Liver (tissue), 9 donors: Measurements from ENCODE around the gene CRYBA1. TPM values are rescaled to one million over a fixed set of nuclear protein-coding genes. Genes with fewer than 3 reads are reported as not detected.

Experiments used
- DNase-seq: peaks from one replicate; pipeline ENCODE4 v3.0.0-alpha.2; 2017; ENCODE audit warnings: low spot score
- H3K27ac ChIP-seq, 2 donors: one replicate each; pipeline ENCODE4 v1.7.0; 2013; ENCODE audit warnings: inconsistent platforms in 2 of 2, low read length in 2 of 2, control low read depth in 1 of 2, low read depth in 1 of 2, mild to moderate bottlenecking in 1 of 2
- H3K27me3 ChIP-seq, 4 donors: one replicate each; pipeline versions ENCODE4 v1.6.1 to v1.7.0; 2013; ENCODE audit warnings: low read length in 3 of 4, inconsistent platforms in 1 of 4, mild to moderate bottlenecking in 1 of 4, moderate library complexity in 1 of 4; ENCODE audit not compliant: control insufficient read depth in 4 of 4, insufficient read depth in 4 of 4
- H3K36me3 ChIP-seq, 4 donors: one replicate each; pipeline versions ENCODE4 v1.6.1 to v1.7.0; 2013; ENCODE audit warnings: low read length in 3 of 4, mild to moderate bottlenecking in 3 of 4, low read depth in 1 of 4, moderate library complexity in 1 of 4; ENCODE audit not compliant: control insufficient read depth in 4 of 4, insufficient read depth in 3 of 4
- H3K4me1 ChIP-seq, 4 donors: one replicate each; pipeline versions ENCODE4 v1.6.1 to v1.7.0; 2013; ENCODE audit warnings: low read length in 3 of 4, mild to moderate bottlenecking in 3 of 4, moderate library complexity in 1 of 4; ENCODE audit not compliant: control insufficient read depth in 4 of 4, insufficient read depth in 4 of 4
- H3K4me3 ChIP-seq, 3 donors: one replicate each; pipeline versions ENCODE4 v1.6.1 to v1.7.0; 2013; ENCODE audit warnings: low read length in 3 of 3, control low read depth in 1 of 3, low read depth in 1 of 3, mild to moderate bottlenecking in 1 of 3
- H3K9ac ChIP-seq, 2 donors: one replicate each; pipeline ENCODE4 v1.7.0; 2013; ENCODE audit warnings: low read length in 2 of 2, mild to moderate bottlenecking in 2 of 2, moderate library complexity in 2 of 2, control low read depth in 1 of 2, low read depth in 1 of 2
- H3K9me3 ChIP-seq, 4 donors: one replicate each; pipeline versions ENCODE4 v1.6.1 to v1.7.0; 2013; ENCODE audit warnings: low read length in 3 of 4; ENCODE audit not compliant: control insufficient read depth in 4 of 4
- CTCF ChIP-seq: fragments of 150-350 bp; IDR thresholded peaks from 2 replicates; pipeline ENCODE4 v1.5.1; 2017; ENCODE audit warnings: improper control_type of control experiment, low read depth, low read length; ENCODE audit not compliant: missing input control
- FOXA1 ChIP-seq: IDR thresholded peaks from 2 replicates; pipeline ENCODE4 v1.6.1; 2016; ENCODE audit warnings: antibody characterized with exemption
- FOXA2 ChIP-seq: IDR thresholded peaks from 2 replicates; pipeline ENCODE4 v1.6.1; 2016; ENCODE audit warnings: antibody characterized with exemption
- GABPA ChIP-seq, 2 donors: IDR thresholded peaks in 1 of 2; conservative IDR thresholded peaks in 1 of 2; 2 replicates each; pipeline ENCODE4 v1.6.1; 2016; ENCODE audit warnings: antibody characterized with exemption in 2 of 2, mild to moderate bottlenecking in 1 of 2, moderate library complexity in 1 of 2
- HNF4A ChIP-seq, 2 donors: conservative IDR thresholded peaks; 2 replicates each; pipeline ENCODE4 v1.6.1; 2016; ENCODE audit warnings: antibody characterized with exemption in 2 of 2, mild to moderate bottlenecking in 2 of 2
- HNF4G ChIP-seq: IDR thresholded peaks from 2 replicates; pipeline ENCODE4 v1.6.1; 2016; ENCODE audit warnings: antibody characterized with exemption
- JUND ChIP-seq, 2 donors: IDR thresholded peaks; 2 replicates each; pipeline ENCODE4 v1.6.1; 2016; ENCODE audit warnings: antibody characterized with exemption in 2 of 2
- MAX ChIP-seq: IDR thresholded peaks from 2 replicates; pipeline ENCODE4 v1.6.1; 2016; ENCODE audit warnings: antibody characterized with exemption
- NR2F2 ChIP-seq: IDR thresholded peaks from 2 replicates; pipeline ENCODE4 v1.6.1; 2016; ENCODE audit warnings: antibody characterized with exemption
- RAD21 ChIP-seq, 2 donors: IDR thresholded peaks; 2 replicates each; pipeline ENCODE4 v1.6.1; 2016; ENCODE audit warnings: antibody characterized with exemption in 2 of 2, mild to moderate bottlenecking in 2 of 2
- REST ChIP-seq: IDR thresholded peaks from 2 replicates; pipeline ENCODE4 v1.6.1; 2016; ENCODE audit warnings: antibody characterized with exemption, mild to moderate bottlenecking
- RXRA ChIP-seq, 2 donors: IDR thresholded peaks; 2 replicates each; pipeline ENCODE4 v1.6.1; 2017 to 2018; ENCODE audit warnings: antibody characterized with exemption in 2 of 2, mild to moderate bottlenecking in 1 of 2
- TAF1 ChIP-seq: conservative IDR thresholded peaks from 2 replicates; pipeline ENCODE4 v1.6.1; 2016; ENCODE audit warnings: antibody characterized with exemption, mild to moderate bottlenecking
- YY1 ChIP-seq: IDR thresholded peaks from 2 replicates; pipeline ENCODE4 v1.6.1; 2016; ENCODE audit warnings: antibody characterized with exemption, mild to moderate bottlenecking
- ZBTB33 ChIP-seq: IDR thresholded peaks from 2 replicates; pipeline ENCODE4 v1.6.1; 2016; ENCODE audit warnings: antibody characterized with exemption
- WGBS: extraction: QIAGEN DNeasy Blood & Tissue Kit; methylation state at CpG from one replicate; pipeline ENCODE4 v1.1.7; 2013; 5-methylcytosine and 5-hydroxymethylcytosine counted together
- polyA plus RNA-seq, 2 donors: library from polyadenylated mRNA; stranded (reverse) in 1 of 2; unstranded in 1 of 2; fragments of 200-250 nt in 1 of 2; fragments of >200 nt in 1 of 2; fragmentation: Nextera tagmentation in 1 of 2; extraction: Ambion mirVana in 1 of 2; gene quantifications; one replicate each; pipeline versions ENCODE4 v1.2.1 to v1.2.3, GENCODE V29; 2013 to 2015
- total RNA-seq, 2 donors: library from RNA; depleted of rRNA; stranded (reverse); fragments of >200 nt; gene quantifications; one replicate each; pipeline ENCODE4 v1.2.3, GENCODE V29; 2014
- donor health status: healthy.
- donor health status: healthy.
- donor health status: healthy.
- donor health status: healthy.
- donor health status: healthy.

Gene CRYBA1
- total and polyA plus RNA-seq, 4 donors = not detected

- H3K4me1 ChIP-seq = no peaks in the 10 kb centered on the region
- H3K36me3 ChIP-seq = no peaks in the 10 kb centered on the region
- no peak for TF ChIP-seq ZBTB33
- no peak for TF ChIP-seq JUND (IDR thresholded peaks at IDR 0.05)
- no peak for TF ChIP-seq FOXA2
- TF ChIP-seq YY1 = no peak
- TF ChIP-seq NR2F2 = no peak
- no peak for TF ChIP-seq TAF1
- TF ChIP-seq FOXA1 = no peak
- no peak overlapping the region for H3K27ac ChIP-seq
- DNase-seq = no peak
- no peaks in the 10 kb centered on the region for H3K9me3 ChIP-seq
- no peak overlapping the region for H3K4me3 ChIP-seq
- 100% methylated on average over 1 of the region's 1 CpG for WGBS
- no peaks in the 10 kb centered on the region for H3K27me3 ChIP-seq
- no peak overlapping the region for H3K9ac ChIP-seq
Observed at GRCh38 chr17:29212094-29212631, 34.5 kb upstream of the CRYBA1 start.

GRCh38 chr17:29212681-29213121, 34.0 kb upstream of the CRYBA1 start:
- Histone ChIP-seq H3K4me1 (no peaks in the 10 kb centered on the region), H3K4me3 (no peak overlapping the region), H3K27ac (no peak overlapping the region), H3K9ac (no peak overlapping the region), H3K36me3 (no peaks in the 10 kb centered on the region), H3K9me3 (no peaks in the 10 kb centered on the region), H3K27me3 (no peaks in the 10 kb centered on the region)
- 84% methylated on average over 5 of the region's 5 CpGs for WGBS
- TF ChIP-seq RXRA (IDR thresholded peaks at IDR 0.05) = no peak
- no peak for TF ChIP-seq HNF4G
- no peak for TF ChIP-seq HNF4A (conservative IDR thresholded peaks at IDR 0.05)
- no peak for TF ChIP-seq GABPA (IDR thresholded peaks at IDR 0.05 in 1 of 2, conservative IDR thresholded peaks at IDR 0.05 in 1 of 2)
- no peak for TF ChIP-seq FOXA2
- TF ChIP-seq CTCF = no peak
- no peak for DNase-seq

- peaks cover 0 to 4% (median 3%) of the 10 kb centered on the region in 4 donors for H3K4me1 ChIP-seq
- H3K27me3 ChIP-seq = no peaks in the 10 kb centered on the region
- no peak overlapping the region for H3K9ac ChIP-seq
- WGBS = 89% methylated on average over 8 of the region's 8 CpGs
- DNase-seq = no peak
- H3K9me3 ChIP-seq = no peaks in the 10 kb centered on the region
- no peak overlapping the region for H3K4me3 ChIP-seq
- no peaks in the 10 kb centered on the region for H3K36me3 ChIP-seq
- no peak overlapping the region for H3K27ac ChIP-seq
- TF ChIP-seq RAD21 (IDR thresholded peaks at IDR 0.05) = no peak
- no peak for TF ChIP-seq HNF4G
- no peak for TF ChIP-seq ZBTB33
- TF ChIP-seq REST = no peak
- TF ChIP-seq TAF1 = no peak
- TF ChIP-seq FOXA2 = no peak
- no peak for TF ChIP-seq HNF4A (conservative IDR thresholded peaks at IDR 0.05)
- no peak for TF ChIP-seq MAX
Observed at GRCh38 chr17:29214215-29215146, 32.2 kb upstream of the CRYBA1 start.
